ENCODE data around the gene CARD14.

Gene CARD14

DNA sequence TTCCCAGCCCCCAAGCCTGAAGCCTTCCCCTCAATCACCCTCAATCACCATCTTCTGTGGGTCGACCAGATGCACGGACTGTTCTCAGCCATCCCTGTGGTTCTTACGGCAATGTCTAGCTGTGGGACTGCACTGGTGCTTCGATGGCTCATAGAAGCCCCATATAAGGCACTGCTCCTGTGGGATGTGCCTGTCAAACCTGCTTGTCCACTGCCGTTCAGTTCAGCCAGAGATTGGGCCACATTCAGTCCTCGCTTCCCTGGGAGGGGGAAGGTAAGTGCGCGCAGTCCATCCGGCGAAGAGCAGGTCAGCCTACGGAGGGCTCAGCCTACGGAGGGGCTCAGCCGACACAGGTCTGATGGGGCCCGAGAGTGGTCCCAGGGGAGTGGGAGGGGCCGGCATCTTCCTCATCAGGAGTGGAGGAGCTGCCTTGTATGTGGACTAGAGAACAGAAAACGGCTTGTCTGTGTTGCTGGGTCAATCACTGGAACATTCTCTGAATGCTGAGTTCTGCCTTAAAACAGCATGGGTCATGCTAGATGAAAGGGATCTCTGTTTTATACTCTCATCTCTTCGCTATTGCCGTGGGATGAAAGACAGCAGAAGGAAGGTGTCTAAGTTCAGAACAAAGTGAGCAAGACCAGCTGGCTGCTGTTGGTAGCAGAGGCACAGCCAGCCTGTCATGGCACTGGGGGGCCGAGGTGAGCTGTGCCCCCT is at the start of gene CARD14:
CARD14 (plus strand) TSS at position 247 of the 717 bp plus-strand sequence. CDS start 11,409 bp downstream, outside the sequence.
- DNase-seq (ENCODE audit: low read depth in 1 of 2, low spot score in 1 of 2), result no peak

DNA sequence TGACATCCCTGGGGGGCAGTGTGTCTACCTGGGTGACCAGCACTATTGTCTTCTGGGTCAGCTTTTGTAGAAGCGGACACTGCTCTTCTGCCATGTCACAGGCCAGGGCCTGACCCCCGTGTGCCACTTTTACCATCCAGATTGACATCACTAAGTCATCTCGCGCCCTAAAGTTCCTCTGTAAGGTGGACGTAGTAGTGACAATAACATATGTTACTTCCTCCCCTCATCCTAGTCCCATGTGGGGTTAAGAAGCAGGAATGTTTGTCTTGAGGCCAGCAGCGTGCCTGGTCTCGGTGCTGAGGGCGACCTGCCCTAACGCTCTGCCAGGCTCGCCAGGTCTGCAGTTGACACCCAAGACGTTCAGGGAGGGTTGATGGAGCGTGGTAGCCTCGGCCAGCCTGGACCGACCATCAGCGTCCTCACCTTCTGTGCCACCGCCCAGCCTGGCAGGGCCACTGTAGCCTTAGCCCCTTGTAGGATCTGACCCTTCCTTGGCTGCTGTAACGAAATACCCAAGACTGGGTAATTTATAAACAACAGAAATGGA is 47.7 kb upstream of the CARD14 start:
- DNase-seq (ENCODE audit: low read depth in 1 of 2, low spot score in 1 of 2), result no peak

DNA sequence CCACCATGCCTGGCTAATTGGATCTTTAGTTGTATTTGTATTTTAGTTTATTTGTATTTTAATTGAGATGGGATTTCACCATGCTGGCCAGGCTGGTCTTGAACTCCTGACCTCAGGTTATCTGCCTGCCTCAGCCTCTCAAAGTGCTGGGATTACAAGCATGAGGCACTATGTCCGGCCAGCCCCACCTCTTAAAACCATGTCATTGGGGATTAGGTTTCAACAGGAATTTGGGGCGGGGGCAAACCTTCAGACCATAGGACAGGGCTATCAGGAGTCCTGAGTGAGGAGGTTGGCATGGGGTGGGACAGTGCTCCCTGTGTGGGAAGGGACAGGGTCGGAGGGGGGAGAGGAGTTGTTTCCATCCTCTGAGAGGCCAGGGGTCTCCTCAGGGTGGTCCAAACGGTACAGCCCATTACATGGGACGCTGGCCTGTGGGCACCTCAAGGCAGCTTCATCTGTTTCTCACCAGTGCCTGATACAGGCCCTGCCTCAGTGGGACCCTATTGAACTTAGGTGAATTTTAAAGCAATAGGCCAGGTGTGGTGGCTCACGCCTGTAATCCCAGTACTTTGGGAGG is 46.8 kb upstream of the CARD14 start:
- no peak for DNase-seq (ENCODE audit: low read depth in 1 of 2, low spot score in 1 of 2)

DNA sequence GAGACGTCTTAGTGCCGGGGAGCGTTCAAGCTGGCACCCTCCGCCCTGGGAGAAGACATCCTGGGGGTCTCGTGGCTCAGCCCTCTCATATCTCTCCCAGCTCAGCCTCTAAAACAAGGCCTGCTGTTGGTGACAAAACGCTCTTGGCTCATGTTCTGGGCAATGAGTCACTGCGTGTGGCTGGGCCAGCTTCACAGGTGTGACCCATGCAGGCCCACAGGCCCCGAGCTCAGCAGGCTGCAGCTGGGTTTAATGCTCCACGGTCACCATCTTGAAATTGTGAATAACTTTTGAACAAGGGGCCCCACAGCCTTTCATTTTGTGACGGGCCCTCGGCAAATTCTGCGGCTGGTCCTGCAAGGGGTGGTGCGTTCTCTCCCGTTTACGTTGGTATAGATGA is 46.0 kb upstream of the CARD14 start:
- no peak for DNase-seq (ENCODE audit: low read depth in 1 of 2, low spot score in 1 of 2)

DNA sequence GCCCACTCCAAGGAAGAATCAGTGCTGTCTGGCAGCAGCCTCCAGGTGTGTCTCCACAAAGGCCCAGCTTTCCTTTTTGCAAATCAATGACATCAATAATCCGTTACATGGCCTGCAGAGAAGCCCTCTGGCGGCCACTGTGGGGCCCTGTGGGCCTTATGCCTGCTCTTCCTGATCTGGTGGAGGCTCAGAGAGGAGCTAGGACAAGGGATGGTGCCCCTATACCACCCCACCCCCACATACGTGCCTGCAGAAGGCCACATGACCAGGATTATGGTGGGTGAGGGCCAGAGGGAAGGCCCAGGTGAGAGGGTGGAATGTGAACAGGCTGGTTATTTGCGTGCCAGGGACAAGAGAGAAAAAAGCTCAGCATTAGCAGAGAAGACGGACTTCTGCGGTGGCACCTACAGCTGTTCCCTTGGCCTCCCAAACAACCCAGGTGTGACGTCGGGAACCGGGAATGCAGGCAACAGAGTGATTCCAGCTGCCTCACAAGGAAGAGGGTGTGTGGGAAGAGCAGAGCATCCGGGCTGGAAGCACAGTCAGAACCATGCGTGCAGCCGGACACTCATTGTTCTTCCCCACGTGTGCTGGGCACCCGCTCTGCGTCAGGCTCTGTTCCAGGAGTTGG is 45.4 kb upstream of the CARD14 start:
- DNase-seq (ENCODE audit: low read depth in 1 of 2, low spot score in 1 of 2), result no peak

DNA sequence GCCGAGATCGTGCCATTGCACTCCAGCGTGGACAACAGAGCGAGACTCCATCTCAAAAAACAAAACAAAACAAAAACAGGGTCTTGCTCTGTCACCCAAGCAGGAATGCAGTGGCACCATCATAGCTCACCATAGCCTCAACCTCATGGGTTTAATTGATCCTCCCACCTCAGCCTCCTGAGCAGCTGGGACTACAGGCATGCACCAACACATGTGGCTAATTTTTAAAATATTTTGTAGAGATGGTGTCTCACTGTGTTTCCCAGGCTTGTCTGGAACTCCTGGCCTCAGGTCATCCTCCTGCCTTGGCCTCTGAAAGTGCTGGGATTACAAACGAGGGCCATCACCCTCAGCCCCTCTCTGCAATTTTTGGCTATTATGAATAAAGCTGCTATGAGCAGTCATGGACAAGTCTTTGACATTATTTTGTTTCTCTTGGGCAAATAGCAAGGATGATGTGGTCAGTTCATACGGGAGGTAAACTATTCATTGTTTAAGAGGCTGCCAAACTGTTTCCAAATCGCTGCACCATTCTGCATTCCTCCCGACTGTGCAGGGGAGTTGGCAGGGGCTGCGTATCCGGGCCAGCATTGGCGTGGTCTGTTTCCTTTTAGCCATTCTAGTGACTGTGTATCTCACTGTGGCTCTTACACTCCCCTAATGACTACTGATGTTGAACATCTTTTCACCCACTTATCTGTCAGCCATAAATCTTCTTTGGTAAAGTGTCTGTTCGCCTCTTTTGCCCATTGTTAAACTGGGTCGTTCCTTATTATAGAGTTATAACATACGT is 44.0 kb upstream of the CARD14 start:
- DNase-seq (ENCODE audit: low read depth in 1 of 2, low spot score in 1 of 2), result no peak

DNA sequence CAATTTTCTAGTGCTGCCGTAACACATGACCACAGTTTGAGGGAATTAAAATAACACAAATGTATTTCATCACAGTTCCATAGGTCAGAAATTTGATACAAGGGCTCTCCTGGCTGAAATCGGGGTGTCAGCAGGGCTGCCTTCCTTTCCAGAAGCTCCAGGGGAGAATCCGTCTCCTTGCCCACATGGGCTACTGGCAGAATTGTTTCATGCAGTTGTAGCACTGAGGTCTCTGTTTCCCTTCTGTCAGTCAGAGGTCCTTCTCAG is 43.4 kb upstream of the CARD14 start:
- no peak for DNase-seq (ENCODE audit: low read depth in 1 of 2, low spot score in 1 of 2)

DNA sequence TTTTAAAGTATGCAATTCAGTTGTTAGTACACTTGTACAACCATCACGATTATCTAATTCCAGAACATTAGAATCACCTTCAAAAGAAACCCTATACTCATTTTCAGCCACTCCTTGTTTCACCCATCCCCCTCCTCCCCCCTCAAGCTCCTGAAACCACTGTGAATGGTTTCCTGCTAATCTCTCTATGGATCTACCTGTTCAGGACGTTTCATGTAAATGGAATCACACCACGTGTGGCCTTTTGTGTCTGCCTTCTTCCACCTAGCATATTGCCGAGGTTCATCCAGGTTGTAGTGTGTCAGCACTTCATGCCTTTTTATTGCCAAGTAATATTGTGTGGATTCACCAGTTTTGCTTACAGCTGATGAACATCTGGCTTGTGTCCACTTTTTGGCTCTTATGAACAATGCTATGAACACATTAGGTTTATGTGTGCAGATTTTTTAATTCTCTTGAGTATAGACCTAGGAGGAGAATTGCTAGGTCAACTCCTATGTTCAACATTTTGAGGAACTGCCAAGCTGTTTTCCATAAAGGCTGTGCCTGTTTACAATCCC is 40.7 kb upstream of the CARD14 start:
- no peak for DNase-seq (ENCODE audit: low read depth in 1 of 2, low spot score in 1 of 2)

DNA sequence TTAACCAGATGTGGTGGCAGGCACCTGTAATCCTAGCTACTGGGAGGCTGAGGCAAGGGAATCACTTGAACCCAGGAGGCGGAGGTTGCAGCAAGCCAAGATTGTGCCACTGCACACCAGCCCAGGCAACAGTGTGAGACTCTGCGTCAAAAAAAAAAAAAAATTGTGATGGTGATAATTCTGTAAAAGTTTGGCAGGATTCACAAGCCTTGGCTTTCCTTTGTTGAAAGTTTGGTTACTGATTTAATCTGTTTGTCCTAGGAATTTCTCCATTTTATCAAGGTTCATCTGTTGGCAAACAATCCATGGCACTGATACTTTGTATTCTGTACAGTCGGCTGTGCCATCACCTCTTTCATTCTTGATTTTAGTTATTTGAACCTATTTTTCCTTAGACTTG is 38.8 kb upstream of the CARD14 start:
- DNase-seq (ENCODE audit: low read depth in 1 of 2, low spot score in 1 of 2), result no peak

DNA sequence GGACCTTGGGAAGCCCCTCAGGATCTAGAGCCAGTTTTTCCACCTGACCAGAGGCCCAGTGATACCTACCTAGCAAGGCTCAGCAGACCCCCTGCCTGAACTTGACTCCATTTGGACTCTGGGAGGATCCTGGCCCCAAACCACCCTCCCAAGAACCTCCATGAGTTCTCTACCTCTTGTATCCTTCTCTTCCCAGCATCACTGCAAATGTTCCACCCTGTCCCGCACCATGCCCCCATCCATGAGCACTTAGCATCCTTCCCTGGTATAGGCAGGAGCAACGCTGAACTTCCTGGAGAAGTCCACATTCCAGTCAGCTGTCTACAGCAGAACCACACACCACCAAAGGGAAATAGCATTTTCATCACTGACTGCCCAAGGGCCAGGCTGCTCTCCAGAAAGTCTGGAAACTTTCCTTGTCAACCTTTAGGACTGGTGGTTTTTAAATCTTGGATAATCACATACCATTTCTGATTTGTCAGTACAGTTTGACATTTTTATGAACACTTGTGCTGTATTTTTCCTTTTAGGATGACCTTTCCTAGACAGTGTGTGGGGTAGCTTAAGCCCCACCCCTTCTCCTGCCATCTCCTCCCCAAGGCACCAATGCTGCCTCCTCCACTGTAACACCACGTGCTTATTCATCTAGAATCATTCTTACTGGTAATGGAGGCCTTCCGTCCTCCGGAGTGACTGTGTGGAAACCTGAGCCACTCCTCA is 36.8 kb upstream of the CARD14 start:
- no peak for DNase-seq (ENCODE audit: low read depth in 1 of 2, low spot score in 1 of 2)

DNA sequence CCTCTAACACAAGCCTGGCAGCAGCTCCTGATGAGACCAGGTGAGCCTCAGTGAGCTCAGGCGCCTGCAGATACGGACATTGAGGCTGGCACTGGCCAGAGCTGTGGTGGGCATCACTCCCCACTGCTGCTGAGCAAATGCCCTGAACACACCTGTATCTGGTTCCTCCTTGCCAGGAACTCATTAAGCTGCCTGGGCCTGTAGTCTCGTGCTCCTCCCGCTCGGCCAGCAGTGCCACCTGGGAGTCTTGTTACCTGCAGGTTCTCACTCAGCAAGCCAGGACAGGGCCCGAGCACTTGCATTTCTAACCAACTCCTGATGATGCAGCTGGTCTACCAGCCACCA is 36.2 kb upstream of the CARD14 start:
- no peak for DNase-seq (ENCODE audit: low read depth in 1 of 2, low spot score in 1 of 2)

DNA sequence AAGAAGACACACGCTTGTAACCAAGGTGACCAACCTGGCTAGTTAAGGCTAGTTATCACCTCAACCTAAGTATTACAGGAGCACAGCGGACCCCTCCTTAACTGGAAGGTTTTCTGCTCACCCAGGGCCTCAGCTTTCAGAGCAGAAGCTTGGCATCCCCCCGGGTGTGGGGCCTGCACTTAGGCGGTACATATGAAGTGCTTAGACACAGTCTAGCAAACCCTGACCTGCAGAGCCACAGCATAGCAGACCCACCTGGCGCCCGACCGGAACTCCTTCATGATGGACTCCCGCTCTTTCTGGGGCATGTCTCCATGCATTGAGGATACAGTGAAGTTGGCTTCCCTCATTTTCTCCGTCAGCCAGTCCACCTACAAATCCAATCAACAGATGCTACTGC is 32.7 kb upstream of the CARD14 start:
- DNase-seq (ENCODE audit: low read depth in 1 of 2, low spot score in 1 of 2), result no peak

DNA sequence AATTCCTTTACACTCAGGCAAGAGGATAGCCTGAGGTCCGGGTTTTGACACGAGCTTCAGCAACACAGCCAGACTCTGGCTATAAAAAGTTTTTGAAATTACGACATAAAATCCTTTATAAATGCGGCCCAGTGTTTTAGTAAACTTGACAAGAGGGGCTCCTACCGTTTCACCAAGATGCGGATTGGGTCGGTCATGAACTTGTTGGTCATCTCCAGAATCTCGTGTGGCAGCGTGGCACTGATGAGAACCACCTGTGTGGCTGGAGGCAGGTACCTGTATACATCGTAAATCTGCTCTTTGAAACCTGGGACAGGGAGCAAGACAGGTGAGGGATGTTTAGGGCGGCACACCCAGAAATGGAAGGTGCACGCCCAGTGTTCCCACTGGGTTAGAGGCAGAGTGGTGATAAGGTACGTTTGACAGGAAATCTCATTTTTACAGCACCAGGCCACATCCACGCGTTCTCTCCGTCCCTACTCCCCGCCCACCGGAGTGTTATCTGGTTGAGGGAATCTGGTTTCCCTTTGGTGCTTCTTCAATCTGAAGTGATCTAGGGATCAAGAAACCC is 30.9 kb upstream of the CARD14 start:
- DNase-seq (ENCODE audit: low read depth in 1 of 2, low spot score in 1 of 2), result no peak

DNA sequence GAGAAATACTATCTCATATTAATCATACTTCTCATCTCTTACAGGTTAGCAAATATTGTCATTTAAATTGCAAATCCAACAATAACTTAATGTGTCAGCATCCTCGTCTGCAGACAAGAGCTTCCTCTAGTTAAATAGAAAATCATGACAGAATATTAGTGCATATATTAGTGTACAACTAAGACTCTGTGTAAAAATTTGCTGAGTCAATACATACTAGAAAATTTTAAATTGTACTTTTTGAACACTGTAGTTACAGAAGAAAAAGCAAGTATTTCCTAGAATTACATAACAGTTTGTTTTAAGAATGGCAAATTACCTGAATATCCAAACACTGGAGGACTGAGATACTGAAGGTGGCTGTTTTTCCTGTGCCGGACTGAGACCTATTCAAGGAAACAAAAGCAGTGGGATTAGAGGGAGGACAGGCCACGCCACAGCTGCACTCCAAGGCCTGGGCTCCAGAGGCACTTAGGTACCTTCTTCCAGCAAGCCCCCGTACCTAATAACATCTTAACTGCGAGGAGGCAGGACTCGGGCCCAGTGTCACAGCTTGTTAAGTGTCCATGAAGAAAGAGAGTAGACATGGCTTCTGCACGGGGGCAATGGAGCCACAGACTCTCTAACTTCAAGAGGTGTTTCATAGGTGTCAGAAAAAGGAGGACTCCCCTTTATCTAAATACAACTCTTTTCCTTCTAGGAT is 28.2 kb upstream of the CARD14 start:
- DNase-seq (ENCODE audit: low read depth in 1 of 2, low spot score in 1 of 2), result no peak

DNA sequence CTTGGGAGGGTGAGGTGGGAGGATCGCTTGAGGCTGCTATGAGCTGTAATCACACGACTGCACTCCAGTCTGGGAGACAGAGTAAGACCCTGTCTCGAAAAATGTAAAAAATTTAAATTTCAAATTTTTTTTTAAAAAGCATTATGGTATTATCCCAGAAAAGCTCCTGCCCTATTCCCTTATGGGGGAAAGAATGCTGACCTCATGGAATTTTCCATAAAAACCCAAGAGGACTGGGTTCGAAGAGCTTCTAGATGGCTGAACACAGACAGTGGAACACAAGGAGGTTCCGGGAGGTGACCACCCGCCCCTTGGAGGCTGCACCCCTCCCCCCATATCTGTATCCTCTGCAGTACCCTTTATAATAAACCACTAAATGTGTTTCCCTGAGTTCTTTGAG is 26.9 kb upstream of the CARD14 start:
- no peak for DNase-seq (ENCODE audit: low read depth in 1 of 2, low spot score in 1 of 2)

DNA sequence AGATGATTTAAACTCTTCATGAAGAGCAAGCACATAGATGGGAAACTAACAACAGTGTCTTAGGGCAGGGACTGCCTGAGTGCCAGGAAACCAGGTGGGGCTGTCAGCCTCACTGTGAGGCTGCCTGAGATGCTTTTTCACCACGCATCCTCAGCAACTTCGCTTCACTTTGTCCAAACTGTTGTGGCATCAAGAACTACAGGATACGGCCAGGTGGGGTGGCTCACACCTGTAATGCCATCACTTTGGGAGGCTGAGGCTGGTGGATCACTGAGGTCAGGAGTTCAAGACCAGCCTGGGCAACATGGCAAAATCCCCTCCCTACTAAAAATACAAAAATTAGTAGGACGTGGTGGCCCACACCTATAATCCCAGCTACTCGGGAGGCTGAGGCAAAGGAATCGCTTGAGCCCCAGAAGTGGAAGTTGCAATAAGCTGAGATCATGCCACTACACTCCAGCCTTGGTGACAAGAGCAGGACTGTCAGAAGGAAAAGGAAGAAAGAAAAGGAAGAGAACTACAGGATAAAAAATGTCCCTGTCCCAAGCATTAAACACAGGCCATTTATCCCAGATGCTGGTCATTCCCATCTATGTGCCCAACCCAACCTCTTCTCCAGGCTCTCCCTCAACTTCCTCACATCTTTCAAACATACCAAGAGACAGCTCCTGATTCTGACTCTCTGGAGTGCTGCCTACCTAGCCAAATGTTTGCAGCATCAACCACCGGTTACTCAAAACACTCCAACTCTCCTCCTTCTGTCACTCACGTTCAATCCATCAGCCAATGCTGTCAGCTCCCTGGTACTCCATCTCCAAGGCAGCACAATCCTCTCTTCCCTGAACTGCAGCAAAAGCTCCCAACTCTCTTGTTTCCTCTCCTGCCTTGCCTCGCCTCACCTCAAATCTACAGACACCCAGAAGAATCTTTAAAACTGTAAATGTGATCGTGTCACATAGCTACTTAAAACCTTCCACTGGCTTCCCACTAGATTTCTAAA is 24.5 kb upstream of the CARD14 start:
- no peak for DNase-seq (ENCODE audit: low read depth in 1 of 2, low spot score in 1 of 2)

DNA sequence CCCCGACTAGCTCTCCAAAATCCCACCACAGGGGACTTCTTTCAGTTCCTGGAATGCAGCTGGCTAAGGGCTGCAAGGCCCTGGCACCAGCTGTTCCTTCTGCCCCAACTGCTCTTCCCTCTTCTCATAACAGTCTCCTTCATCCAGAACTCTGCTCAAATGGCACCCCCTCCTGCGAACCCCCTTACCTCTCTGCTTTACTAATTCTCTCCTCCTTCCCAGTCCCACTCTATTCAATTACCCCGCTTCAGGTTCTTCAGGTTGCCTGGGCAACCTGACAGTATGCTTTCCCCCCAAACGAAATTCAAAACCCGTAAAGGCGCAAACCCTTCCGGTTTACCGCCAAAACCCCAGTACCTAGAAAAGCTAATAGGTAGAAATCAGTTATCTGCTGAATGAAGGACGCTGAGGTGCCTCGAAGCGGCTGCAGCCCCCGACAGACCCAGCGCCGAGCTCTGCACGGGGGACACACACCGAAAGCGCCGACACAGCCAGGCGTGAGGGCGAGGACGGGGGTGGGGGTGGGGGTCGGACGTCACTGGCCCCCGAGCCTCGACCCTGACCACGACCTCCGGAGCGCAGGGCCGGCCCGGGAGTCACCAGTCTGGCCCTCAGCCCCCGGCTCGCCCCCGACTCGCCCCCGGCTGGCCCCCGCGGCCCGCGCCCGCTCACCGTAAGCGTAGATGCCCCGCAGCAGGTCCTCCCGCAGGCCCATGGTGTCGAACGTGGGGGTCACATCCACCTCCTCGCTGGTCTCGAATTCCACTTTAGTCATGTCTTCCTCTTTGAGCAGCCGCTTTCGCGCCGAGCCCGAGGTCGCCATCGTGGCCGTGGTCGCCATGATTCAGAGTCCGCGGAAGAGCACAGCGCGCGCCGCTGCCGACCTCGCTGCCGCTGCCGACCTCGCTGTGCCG is 23.5 kb upstream of the CARD14 start:
- DNase-seq (ENCODE audit: low read depth in 1 of 2, low spot score in 1 of 2), result no peak
